ENCODE results near the gene DHRS1.
A peak's percentile ranks its signal among the peaks of the same experiment; 100 is the strongest.

DHRS1 gene

GRCh38 chr14:24260780-24261157, 38.8 kb downstream of the DHRS1 start:
- TF ChIP-seq, protein P1, sequence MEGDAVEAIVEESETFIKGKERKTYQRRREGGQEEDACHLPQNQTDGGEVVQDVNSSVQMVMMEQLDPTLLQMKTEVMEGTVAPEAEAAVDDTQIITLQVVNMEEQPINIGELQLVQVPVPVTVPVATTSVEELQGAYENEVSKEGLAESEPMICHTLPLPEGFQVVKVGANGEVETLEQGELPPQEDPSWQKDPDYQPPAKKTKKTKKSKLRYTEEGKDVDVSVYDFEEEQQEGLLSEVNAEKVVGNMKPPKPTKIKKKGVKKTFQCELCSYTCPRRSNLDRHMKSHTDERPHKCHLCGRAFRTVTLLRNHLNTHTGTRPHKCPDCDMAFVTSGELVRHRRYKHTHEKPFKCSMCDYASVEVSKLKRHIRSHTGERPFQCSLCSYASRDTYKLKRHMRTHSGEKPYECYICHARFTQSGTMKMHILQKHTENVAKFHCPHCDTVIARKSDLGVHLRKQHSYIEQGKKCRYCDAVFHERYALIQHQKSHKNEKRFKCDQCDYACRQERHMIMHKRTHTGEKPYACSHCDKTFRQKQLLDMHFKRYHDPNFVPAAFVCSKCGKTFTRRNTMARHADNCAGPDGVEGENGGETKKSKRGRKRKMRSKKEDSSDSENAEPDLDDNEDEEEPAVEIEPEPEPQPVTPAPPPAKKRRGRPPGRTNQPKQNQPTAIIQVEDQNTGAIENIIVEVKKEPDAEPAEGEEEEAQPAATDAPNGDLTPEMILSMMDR (IDR thresholded peaks at IDR 0.05) = no peak
- Histone ChIP-seq H3K9me3 (no peaks in the 10 kb centered on the region), H3K27ac (no peak overlapping the region), H3K36me3 (peaks cover 0 to 14% (median 7%) of the 10 kb centered on the region in 3 donors), H3K27me3 (no peaks in the 10 kb centered on the region), H3K4me1 (peaks cover 0 to 13% (median 10%) of the 10 kb centered on the region in 4 donors), H3K4me3 (no peak overlapping the region)
- intact Hi-C loops (cut with DNase I; ENCODE audit: low total_unique reads) = no loop called here
- DNase-seq = no peak

- intact Hi-C loops (cut with DNase I; ENCODE audit: low total_unique reads) = no loop called here
- Histone ChIP-seq H3K27ac (no peak overlapping the region), H3K4me1 (peaks cover 0 to 13% (median 10%) of the 10 kb centered on the region in 4 donors), H3K9me3 (no peaks in the 10 kb centered on the region), H3K27me3 (no peaks in the 10 kb centered on the region), H3K4me3 (no peak overlapping the region), H3K36me3 (peaks cover 0 to 11% (median 2%) of the 10 kb centered on the region in 3 donors)
- peak in 1 of 2 donors; percentile 50 for DNase-seq
- TF ChIP-seq, protein P1 (IDR thresholded peaks at IDR 0.05) = no peak
Measured at GRCh38 chr14:24260026-24260779, 39.4 kb downstream of the DHRS1 start.

- H3K27ac ChIP-seq = no peak overlapping the region
- H3K4me3 ChIP-seq = no peak overlapping the region
- H3K9me3 ChIP-seq = no peaks in the 10 kb centered on the region
- intact Hi-C loops (cut with DNase I; ENCODE audit: low total_unique reads) = no loop called here
- peak in 1 of 2 donors; percentile 54 for DNase-seq
- H3K4me1 ChIP-seq = peaks cover 0 to 13% (median 10%) of the 10 kb centered on the region in 4 donors
- TF ChIP-seq, protein P1 (IDR thresholded peaks at IDR 0.05) = no peak
- H3K27me3 ChIP-seq = no peaks in the 10 kb centered on the region
- peaks cover 0 to 11% (median 0%) of the 10 kb centered on the region in 3 donors for H3K36me3 ChIP-seq
Measured at GRCh38 chr14:24259282-24260025, 40.1 kb downstream of the DHRS1 start.

DNA sequence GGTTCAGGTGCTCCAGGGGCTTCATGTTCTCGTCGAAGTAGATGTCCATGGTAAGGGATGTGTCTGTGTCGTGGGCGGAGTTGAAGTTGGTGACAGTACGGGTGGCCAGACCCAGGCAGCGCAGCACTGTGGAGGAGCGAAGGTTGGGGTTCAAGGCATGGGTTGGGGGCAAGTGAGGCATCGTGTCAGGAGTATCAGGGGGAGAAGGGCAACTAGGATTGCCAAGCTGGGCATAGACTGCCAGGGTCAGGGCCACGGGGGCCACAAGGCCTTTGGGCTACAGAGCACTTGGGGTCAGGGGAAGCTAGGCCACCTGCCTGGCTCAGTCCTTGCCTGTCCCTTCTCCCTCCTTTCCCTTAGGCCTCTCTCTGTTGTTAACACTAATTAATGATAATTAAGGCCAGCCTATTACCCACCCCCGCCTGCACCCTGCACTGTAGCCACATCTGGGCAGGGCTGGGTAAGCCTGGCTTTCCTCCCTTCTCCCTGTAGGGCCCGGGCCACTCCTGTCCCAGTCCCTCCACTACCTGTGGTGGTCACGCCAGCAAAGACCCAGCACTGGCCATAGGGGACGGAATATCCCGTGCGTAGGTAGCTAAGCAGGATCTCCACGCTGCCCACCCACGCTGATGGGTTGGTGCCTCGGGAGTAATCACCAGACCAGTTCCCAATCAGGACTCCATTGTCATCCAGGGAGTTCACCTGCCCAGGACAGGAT, 40.9 kb downstream of the DHRS1 start:
- DNase-seq = peak in 1 of 2 donors; percentile 47
- intact Hi-C loops (cut with DNase I; ENCODE audit: low total_unique reads) = no loop called here
- Histone ChIP-seq H3K27me3 (no peaks in the 10 kb centered on the region), H3K9me3 (no peaks in the 10 kb centered on the region), H3K27ac (no peak overlapping the region), H3K4me1 (peaks cover 0 to 13% (median 10%) of the 10 kb centered on the region in 4 donors), H3K36me3 (peaks cover 0 to 15% (median 0%) of the 10 kb centered on the region in 3 donors), H3K4me3 (no peak overlapping the region)
- TF ChIP-seq, protein P1 (IDR thresholded peaks at IDR 0.05) = no peak

GRCh38 chr14:24258119-24258518, 41.5 kb downstream of the DHRS1 start:
- DNase-seq = peak in 1 of 2 donors; percentile 45
- H3K4me3 ChIP-seq = no peak overlapping the region
- peaks cover 0 to 13% (median 10%) of the 10 kb centered on the region in 4 donors for H3K4me1 ChIP-seq
- TF ChIP-seq, protein P1 (IDR thresholded peaks at IDR 0.05) = no peak
- no peak overlapping the region for H3K27ac ChIP-seq
- H3K27me3 ChIP-seq = no peaks in the 10 kb centered on the region
- intact Hi-C loops (cut with DNase I; ENCODE audit: low total_unique reads) = no loop called here
- H3K9me3 ChIP-seq = no peaks in the 10 kb centered on the region
- H3K36me3 ChIP-seq = peaks cover 0 to 18% (median 0%) of the 10 kb centered on the region in 3 donors

Measured in tibial artery (tissue), 4 donors.